NCI-H187 treated with DMSO at 0.1 percent for 48 hours (cell line): ENCODE data around the gene KCNJ2.

Source experiments
- DNase-seq: peaks from one replicate; lab custom pipeline; 2025; lab: John Stamatoyannopoulos, UW

KCNJ2 gene

GRCh38 chr17:70159980-70160379 is 9.4 kb upstream of the KCNJ2 start:
- DNase-seq, result no peak

GRCh38 chr17:70161519-70161918 is 7.8 kb upstream of the KCNJ2 start:
- DNase-seq, result no peak

DNA sequence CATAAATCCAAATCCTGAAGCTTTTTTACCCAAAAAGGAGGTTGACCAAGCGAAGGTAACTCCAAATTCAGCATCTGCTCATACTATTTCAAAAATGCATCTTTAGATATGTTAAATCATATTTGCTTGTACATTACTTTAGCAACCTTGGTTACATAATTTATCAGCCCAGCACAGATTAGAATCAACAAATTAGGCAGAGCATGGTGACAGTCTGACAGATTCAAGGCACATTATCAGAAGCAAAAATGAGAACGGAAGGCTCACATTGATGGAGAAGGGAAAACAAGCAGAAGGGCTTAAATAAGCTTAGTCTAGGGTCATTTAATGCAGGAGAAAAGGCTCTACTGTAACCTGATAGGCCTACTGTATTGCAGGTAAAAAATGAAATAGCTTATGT is 3.9 kb upstream of the KCNJ2 start:
- no peak for DNase-seq

- DNase-seq, result no peak
These were observed 2.7 kb upstream of the KCNJ2 start for GRCh38 chr17:70166615-70167014.

- DNase-seq, result no peak
These were observed 1.0 kb upstream of the KCNJ2 start for GRCh38 chr17:70168044-70168976.

- DNase-seq, result no peak
These were observed 621 bp downstream of the KCNJ2 start for GRCh38 chr17:70169709-70170597.

DNA sequence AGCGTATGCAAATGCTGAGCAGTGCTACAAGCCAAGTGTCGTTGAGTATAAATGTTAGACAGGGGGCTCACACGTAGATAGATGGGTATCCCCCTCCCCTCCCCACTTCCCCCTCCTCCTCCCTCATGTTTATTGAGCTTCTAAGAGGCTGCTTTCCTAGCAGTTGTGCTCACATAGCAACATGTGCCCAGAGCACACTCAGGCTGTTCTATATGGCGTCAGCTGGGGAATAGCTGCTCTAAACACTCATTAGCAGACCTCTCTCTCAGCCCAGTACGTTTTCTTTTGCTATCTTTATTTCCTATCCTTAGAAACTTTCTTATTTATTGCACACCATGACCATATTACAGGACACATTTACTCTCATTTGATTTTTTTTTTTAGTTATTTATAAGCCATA is 1.8 kb downstream of the KCNJ2 start:
- DNase-seq, result no peak

GRCh38 chr17:70172449-70172848 is 3.1 kb downstream of the KCNJ2 start:
- no peak for DNase-seq

DNA sequence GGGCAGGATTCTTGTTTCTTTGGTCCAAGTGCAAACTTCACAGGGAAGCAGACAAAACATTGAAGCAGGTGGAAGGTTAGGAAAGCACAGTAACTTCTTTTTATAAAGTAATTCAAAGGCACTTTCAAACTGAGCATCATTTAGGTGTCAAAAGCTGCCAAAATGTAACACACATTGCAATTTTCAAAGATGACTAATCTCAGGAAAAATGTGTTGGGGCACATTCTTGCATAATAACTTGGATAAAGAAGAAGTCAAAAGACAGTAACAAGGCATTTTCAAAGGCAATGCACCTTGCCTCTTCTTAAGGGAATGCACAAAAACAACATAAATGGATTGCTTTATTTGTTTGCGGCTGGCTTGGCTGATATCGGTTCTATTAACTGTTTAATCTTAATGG is 3.6 kb downstream of the KCNJ2 start:
- no peak for DNase-seq

DNA sequence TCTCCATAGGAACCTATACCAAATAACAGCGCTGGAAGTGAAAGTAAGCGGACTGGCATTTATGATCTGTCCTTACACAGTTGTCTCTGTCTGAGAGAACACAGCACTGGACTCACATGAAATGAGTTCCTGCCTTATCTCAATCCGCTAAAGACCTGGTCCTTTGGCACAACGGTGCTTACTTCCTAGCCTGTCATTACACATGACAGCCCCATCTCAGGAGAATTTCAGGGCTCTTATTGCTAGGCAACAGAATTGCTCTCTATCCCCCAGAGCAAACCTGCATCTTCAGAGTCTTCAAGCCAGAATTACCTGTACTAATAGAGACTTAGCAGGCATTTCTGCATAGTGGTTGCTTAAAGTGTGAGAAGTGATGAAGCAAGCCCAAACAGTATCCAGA is 4.3 kb downstream of the KCNJ2 start:
- DNase-seq, result no peak

- DNase-seq, result no peak
These were observed 12.0 kb downstream of the KCNJ2 start for GRCh38 chr17:70181376-70181775.

DNA sequence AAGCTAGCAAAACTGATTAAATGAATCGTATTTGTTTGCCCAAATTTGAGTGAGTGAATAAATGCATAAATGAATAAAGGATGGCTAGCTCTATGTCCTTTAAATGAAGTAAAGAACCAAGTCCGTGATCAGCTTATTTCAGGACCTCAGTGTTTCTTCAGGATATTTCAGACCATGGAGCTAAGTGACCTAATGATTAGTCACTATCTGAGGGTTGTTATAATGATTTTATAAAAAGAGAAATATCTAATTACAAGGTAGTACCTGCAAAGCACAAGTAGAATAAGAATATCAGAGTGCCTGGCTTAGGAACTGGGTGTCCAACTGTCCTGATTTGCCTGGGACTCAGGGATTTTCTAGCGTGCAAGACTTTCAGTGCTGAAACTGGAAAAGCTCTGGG is 12.5 kb downstream of the KCNJ2 start:
- no peak for DNase-seq

GRCh38 chr17:70183508-70183907 is 14.2 kb downstream of the KCNJ2 start:
- no peak for DNase-seq

DNA sequence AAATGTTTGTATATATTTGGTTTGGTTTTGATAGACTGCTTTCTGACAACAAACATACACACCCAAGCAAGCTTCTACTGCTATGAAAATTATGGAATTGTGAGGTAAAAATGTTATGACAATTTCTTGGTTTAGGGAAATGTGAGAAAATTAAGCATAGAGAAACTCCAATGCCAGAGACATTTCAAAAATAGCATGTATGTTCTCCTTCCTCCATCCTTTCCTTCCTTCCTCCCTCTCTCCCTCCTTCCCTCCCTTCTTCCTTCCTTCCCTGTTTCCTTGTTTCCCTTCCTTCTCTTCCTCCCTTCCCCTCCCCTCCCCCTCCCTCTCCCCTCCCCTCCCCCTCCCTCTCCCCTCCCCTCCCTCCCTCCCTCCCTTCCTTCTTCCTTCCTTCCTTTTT is 14.9 kb downstream of the KCNJ2 start:
- DNase-seq, result no peak

- DNase-seq, result no peak
These were observed 15.4 kb downstream of the KCNJ2 start for GRCh38 chr17:70184770-70185169.

DNA sequence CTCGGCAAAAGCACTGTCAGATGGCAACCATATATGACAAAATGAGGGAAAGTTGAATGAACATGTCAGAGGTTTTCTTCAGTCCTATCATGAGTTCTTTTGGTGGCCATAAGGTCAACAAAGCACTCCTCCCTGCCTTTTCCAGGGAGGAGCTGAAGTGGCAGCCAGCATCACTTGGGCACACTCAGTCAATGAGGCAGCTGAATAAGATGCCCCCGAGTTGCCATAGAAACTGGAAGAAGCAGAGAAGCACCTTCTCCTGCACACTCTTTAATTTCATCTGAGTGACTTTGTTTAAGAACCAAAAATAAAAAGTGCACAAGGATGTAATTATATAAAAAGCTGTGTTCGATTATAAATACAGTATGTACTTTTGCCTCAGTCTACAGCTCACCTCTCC is 16.0 kb downstream of the KCNJ2 start:
- no peak for DNase-seq

DNA sequence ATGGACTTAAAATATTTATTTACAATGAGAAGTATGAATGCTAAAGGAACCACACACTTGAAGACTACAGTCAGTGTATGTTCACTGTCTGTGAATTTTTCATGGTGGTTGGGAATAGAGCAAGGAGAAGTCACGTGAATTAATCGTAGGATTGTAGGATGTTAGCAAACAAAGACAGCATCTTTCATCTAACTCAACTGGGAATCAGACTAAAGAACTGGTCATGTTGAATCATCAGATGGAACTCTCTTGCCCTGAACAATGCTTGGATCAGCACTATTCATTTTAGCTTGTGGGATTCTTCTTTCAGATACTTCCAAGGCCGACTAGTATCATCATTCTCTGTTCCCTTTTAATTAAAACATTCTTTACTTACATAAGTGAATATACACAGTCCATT is 18.1 kb downstream of the KCNJ2 start:
- no peak for DNase-seq

- peak; percentile 76 for DNase-seq
These were observed 21.9 kb downstream of the KCNJ2 start for GRCh38 chr17:70190959-70191805.

- DNase-seq, result no peak
These were observed 25.8 kb downstream of the KCNJ2 start for GRCh38 chr17:70195091-70195490.

DNA sequence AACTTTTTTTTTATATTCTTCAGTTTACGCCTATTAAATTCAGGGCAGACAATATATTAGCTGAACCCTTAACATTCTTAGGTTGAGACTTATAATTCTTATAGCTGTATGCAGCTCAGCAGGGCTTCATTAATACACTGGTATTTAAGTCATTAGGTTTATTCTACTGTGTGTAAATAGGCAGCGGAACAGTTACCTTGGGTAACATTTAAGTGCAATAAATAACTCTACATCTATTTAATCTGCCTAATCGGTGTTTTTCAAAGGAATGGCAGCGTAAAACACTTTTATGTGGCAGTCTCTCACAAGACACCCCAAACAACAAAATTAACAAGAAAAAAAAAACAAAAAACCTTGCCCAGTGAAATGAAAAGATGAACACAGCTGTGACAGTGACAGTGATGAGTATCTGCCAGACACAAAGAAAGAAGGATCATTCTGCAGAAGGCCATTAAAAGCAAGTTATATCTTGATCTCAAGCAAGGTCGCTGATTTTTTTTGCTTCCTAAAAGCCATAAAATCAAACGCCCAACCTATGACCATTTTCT is 32.6 kb downstream of the KCNJ2 start:
- no peak for DNase-seq

- DNase-seq, result no peak
These were observed 33.5 kb downstream of the KCNJ2 start for GRCh38 chr17:70202840-70203239.

DNA sequence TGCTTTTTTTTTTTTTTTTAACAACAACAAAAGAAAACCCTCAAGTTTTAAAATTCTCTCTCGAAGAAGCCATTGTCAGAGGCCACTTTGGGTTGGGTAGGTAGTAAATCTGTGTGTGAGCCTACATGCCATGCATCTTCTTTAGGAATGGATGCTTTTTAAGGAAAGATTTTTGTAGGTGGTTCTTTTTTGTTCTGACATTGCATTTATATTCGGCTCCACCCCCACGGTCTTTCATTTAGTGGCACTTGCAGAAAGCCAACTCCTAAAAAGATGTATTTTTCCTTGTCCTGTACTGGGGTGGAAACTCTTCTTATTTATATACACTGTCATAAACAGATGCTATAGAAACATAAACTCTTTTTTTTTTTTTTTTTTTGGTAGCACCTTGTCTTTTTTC is 35.1 kb downstream of the KCNJ2 start:
- no peak for DNase-seq
